GM18511 (cell line): ENCODE measurements around the gene FHIT.
A peak's percentile ranks its signal among the peaks of the same experiment; 100 is the strongest.

Experiments
- ATAC-seq: cut with Tn5 transposase; IDR thresholded peaks from one replicate; pipeline ENCODE4 v1.9.1; 2021; ENCODE audit warnings: mild to moderate bottlenecking, moderate library complexity; ENCODE audit not compliant: unreplicated experiment

FHIT gene

GRCh38 chr3:60045686-60046085 is 1205.6 kb downstream of the FHIT start:
- no peak for ATAC-seq

GRCh38 chr3:60036803-60037202 is 1214.4 kb downstream of the FHIT start:
- ATAC-seq, result no peak

- ATAC-seq, result no peak
Observed at GRCh38 chr3:60033901-60034453, 1217.3 kb downstream of the FHIT start.

GRCh38 chr3:60030982-60031381 is 1220.3 kb downstream of the FHIT start:
- ATAC-seq, result no peak

GRCh38 chr3:60028233-60028632 is 1223.0 kb downstream of the FHIT start:
- ATAC-seq, result no peak

GRCh38 chr3:60027335-60027734 is 1223.9 kb downstream of the FHIT start:
- ATAC-seq, result no peak

- no peak for ATAC-seq
Observed at GRCh38 chr3:60025096-60026050, 1225.9 kb downstream of the FHIT start.

GRCh38 chr3:60024400-60024799 is 1226.9 kb downstream of the FHIT start:
- no peak for ATAC-seq

- ATAC-seq, result no peak
Observed at GRCh38 chr3:60023189-60023588, 1228.1 kb downstream of the FHIT start.

GRCh38 chr3:60017631-60018030 is 1233.6 kb downstream of the FHIT start:
- no peak for ATAC-seq

- no peak for ATAC-seq
Observed at GRCh38 chr3:60015032-60015705, 1236.1 kb downstream of the FHIT start.

- ATAC-seq, result no peak
Observed at GRCh38 chr3:60013241-60013640, 1238.0 kb downstream of the FHIT start.

GRCh38 chr3:60011218-60011617 is 1240.0 kb downstream of the FHIT start:
- ATAC-seq, result no peak

GRCh38 chr3:60010781-60011180 is 1240.5 kb downstream of the FHIT start:
- ATAC-seq, result peak; percentile 94

GRCh38 chr3:60009931-60010478 is 1241.2 kb downstream of the FHIT start:
- no peak for ATAC-seq

- no peak for ATAC-seq
Observed at GRCh38 chr3:60001369-60001768, 1249.9 kb downstream of the FHIT start.

GRCh38 chr3:60000311-60001105 is 1250.7 kb downstream of the FHIT start:
- no peak for ATAC-seq

GRCh38 chr3:59998058-59998457 is 1253.2 kb downstream of the FHIT start:
- no peak for ATAC-seq

GRCh38 chr3:59997583-59997982 is 1253.7 kb downstream of the FHIT start:
- ATAC-seq, result no peak

GRCh38 chr3:59996056-59996455 is 1255.2 kb downstream of the FHIT start:
- no peak for ATAC-seq

GRCh38 chr3:59995563-59995962 is 1255.7 kb downstream of the FHIT start:
- no peak for ATAC-seq
